Measurements from ENCODE around the gene SPATS2. TPM values are rescaled to one million over a fixed set of nuclear protein-coding genes. Genes with fewer than 3 reads are reported as not detected.

SPATS2 gene
- total and polyA plus RNA-seq, 2 donors (not counting 1 experiment from before 2014, with no cell fraction given): 22.1 to 43.6 TPM

DNA sequence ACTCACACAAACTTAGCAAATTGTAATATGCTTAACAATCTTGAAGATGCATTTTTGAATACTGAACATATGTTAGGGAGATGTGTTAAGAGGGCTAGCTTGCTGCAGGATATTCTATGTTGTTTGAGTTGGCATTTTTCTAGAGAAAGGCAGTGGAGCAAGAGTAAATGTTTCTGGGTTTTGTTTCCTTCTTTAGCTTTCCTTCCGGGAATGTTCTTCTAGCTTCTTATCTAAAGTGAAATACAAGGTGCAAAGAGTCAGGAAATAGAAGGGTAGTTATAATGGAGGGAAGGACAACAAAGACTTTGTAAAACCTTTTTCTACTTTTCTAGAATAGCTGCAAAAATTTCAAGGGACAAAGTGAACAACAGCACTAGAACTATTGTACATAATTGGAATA is 94.0 kb downstream of the SPATS2 start:
- Histone ChIP-seq H3K27me3 (ENCODE audit: control insufficient read depth, insufficient read depth, low read length) (no peaks in the 10 kb centered on the region), H3K27ac (ENCODE audit: insufficient read depth, low read length) (no peak overlapping the region), H3K36me3 (ENCODE audit: control insufficient read depth, insufficient read depth, low read length) (no peaks in the 10 kb centered on the region), H2AFZ (ENCODE audit: low read length) (no peak overlapping the region), H3K9me3 (ENCODE audit: control insufficient read depth, insufficient read depth, low read depth, low read length) (no peaks in the 10 kb centered on the region), H3K4me2 (ENCODE audit: extremely low read depth, insufficient read depth, low read length) (no peak overlapping the region), H4K20me1 (ENCODE audit: control insufficient read depth, extremely low read depth, insufficient read depth, low read length) (no peaks in the 10 kb centered on the region), H3K4me3 (replicated peaks in 1 of 4; ENCODE audit: control extremely low read depth in 1 of 4, insufficient read depth in 1 of 4, low read depth in 3 of 4, low read length in 4 of 4) (no peak overlapping the region), H3K9ac (ENCODE audit: insufficient read depth, low read length) (no peak overlapping the region), H3K4me1 (ENCODE audit: control insufficient read depth, extremely low read depth, insufficient read depth, low read length) (no peaks in the 10 kb centered on the region), H3K79me2 (ENCODE audit: control insufficient read depth, insufficient read depth, low read length) (no peaks in the 10 kb centered on the region)
- TF ChIP-seq, protein P1, sequence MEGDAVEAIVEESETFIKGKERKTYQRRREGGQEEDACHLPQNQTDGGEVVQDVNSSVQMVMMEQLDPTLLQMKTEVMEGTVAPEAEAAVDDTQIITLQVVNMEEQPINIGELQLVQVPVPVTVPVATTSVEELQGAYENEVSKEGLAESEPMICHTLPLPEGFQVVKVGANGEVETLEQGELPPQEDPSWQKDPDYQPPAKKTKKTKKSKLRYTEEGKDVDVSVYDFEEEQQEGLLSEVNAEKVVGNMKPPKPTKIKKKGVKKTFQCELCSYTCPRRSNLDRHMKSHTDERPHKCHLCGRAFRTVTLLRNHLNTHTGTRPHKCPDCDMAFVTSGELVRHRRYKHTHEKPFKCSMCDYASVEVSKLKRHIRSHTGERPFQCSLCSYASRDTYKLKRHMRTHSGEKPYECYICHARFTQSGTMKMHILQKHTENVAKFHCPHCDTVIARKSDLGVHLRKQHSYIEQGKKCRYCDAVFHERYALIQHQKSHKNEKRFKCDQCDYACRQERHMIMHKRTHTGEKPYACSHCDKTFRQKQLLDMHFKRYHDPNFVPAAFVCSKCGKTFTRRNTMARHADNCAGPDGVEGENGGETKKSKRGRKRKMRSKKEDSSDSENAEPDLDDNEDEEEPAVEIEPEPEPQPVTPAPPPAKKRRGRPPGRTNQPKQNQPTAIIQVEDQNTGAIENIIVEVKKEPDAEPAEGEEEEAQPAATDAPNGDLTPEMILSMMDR (conservative IDR thresholded peaks at IDR 0.05 in 1 of 2, IDR thresholded peaks at IDR 0.05 in 1 of 2; ENCODE audit: low read depth in 1 of 2, low read length in 2 of 2): no peak
- TF ChIP-seq EZH2 (IDR thresholded peaks at IDR 0.05; ENCODE audit: low read length, missing control alignments): no peak
- DNase-seq (ENCODE audit: low read depth in 2 of 2): no peak

DNA sequence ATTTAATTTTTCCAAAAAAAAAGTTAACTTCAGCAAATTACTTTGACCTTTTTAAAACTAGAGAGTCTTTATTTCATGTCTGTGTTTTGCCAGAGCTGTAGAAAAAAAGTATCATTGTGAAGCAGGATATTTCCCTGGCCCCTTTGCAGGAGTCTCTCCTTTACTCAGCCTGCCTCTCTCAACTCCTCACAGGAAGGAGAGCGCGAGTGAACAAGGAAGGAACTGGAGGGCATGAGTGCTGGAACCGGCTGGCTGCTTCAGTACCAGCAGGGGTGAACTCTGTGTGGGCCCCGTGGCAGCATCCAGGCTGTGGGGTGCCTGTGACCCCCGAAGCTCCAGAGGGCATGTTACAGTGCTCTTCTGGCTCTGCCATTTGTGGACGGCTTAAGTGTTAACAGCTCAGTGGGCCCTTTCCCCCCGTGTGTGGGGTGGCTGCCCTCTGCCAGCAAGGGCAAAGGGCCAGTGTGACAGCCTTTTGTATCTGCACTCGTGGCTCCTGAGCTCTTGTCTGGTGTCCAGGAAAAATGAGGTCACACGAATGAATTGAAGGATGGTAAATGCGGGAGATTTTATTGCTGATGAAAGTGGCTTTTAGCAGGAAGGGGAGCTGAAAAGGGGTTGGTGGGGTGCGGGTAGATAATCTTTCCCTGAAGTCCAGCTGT is 95.0 kb downstream of the SPATS2 start:
- H3K4me3 ChIP-seq (replicated peaks in 1 of 4; ENCODE audit: control extremely low read depth in 1 of 4, insufficient read depth in 1 of 4, low read depth in 3 of 4, low read length in 4 of 4): no peak overlapping the region
- TF ChIP-seq EZH2 (IDR thresholded peaks at IDR 0.05; ENCODE audit: low read length, missing control alignments): no peak
- TF ChIP-seq, protein P1 (conservative IDR thresholded peaks at IDR 0.05 in 1 of 2, IDR thresholded peaks at IDR 0.05 in 1 of 2; ENCODE audit: low read depth in 1 of 2, low read length in 2 of 2): no peak
- H3K27me3 ChIP-seq (ENCODE audit: control insufficient read depth, insufficient read depth, low read length): no peaks in the 10 kb centered on the region
- H3K4me2 ChIP-seq (ENCODE audit: extremely low read depth, insufficient read depth, low read length): no peak overlapping the region
- H3K36me3 ChIP-seq (ENCODE audit: control insufficient read depth, insufficient read depth, low read length): no peaks in the 10 kb centered on the region
- DNase-seq (ENCODE audit: low read depth in 2 of 2): no peak
- H3K27ac ChIP-seq (ENCODE audit: insufficient read depth, low read length): no peak overlapping the region
- no peaks in the 10 kb centered on the region for H3K79me2 ChIP-seq (ENCODE audit: control insufficient read depth, insufficient read depth, low read length)
- no peak overlapping the region for H2AFZ ChIP-seq (ENCODE audit: low read length)
- H4K20me1 ChIP-seq (ENCODE audit: control insufficient read depth, extremely low read depth, insufficient read depth, low read length): no peaks in the 10 kb centered on the region
- H3K9me3 ChIP-seq (ENCODE audit: control insufficient read depth, insufficient read depth, low read depth, low read length): no peaks in the 10 kb centered on the region
- no peaks in the 10 kb centered on the region for H3K4me1 ChIP-seq (ENCODE audit: control insufficient read depth, extremely low read depth, insufficient read depth, low read length)
- no peak overlapping the region for H3K9ac ChIP-seq (ENCODE audit: insufficient read depth, low read length)

DNA sequence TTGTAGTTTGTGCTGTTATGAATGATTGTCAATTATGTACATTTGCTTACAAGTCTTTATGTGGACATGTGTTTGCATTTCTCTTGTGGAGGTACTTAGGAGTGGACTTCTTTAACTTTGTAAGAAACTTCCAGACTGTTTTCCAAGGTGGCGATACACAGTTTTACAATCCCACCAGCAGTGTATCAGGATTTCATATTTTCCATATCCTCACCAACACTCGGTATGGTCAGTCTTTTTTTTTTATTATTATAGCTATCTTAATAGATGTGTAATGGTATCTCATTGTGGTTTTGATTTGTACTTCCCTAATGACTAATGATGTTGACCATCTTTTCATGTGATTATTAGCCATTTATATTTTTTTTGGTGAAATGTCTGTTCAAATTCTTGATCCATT is 97.9 kb downstream of the SPATS2 start:
- H3K79me2 ChIP-seq (ENCODE audit: control insufficient read depth, insufficient read depth, low read length): no peaks in the 10 kb centered on the region
- TF ChIP-seq, protein P1 (conservative IDR thresholded peaks at IDR 0.05 in 1 of 2, IDR thresholded peaks at IDR 0.05 in 1 of 2; ENCODE audit: low read depth in 1 of 2, low read length in 2 of 2): no peak
- no peak for TF ChIP-seq EZH2 (IDR thresholded peaks at IDR 0.05; ENCODE audit: low read length, missing control alignments)
- H3K27ac ChIP-seq (ENCODE audit: insufficient read depth, low read length): no peak overlapping the region
- no peaks in the 10 kb centered on the region for H3K9me3 ChIP-seq (ENCODE audit: control insufficient read depth, insufficient read depth, low read depth, low read length)
- DNase-seq (ENCODE audit: low read depth in 2 of 2): no peak
- no peaks in the 10 kb centered on the region for H3K36me3 ChIP-seq (ENCODE audit: control insufficient read depth, insufficient read depth, low read length)
- no peaks in the 10 kb centered on the region for H3K27me3 ChIP-seq (ENCODE audit: control insufficient read depth, insufficient read depth, low read length)
- no peaks in the 10 kb centered on the region for H3K4me1 ChIP-seq (ENCODE audit: control insufficient read depth, extremely low read depth, insufficient read depth, low read length)
- no peaks in the 10 kb centered on the region for H4K20me1 ChIP-seq (ENCODE audit: control insufficient read depth, extremely low read depth, insufficient read depth, low read length)
- no peak overlapping the region for H3K4me3 ChIP-seq (replicated peaks in 1 of 4; ENCODE audit: control extremely low read depth in 1 of 4, insufficient read depth in 1 of 4, low read depth in 3 of 4, low read length in 4 of 4)
- H3K9ac ChIP-seq (ENCODE audit: insufficient read depth, low read length): no peak overlapping the region
- H3K4me2 ChIP-seq (ENCODE audit: extremely low read depth, insufficient read depth, low read length): no peak overlapping the region
- no peak overlapping the region for H2AFZ ChIP-seq (ENCODE audit: low read length)
